Calu3 (cell line): ENCODE measurements around the gene BEAN1. TPM values are rescaled to one million over a fixed set of nuclear protein-coding genes. Genes with fewer than 3 reads are reported as not detected.

Experiments used
- BruUV-seq: library from RNA; stranded (reverse); fragments of 400-500 nt; replicated peaks from 2 replicates; lab custom pipeline; 2021; lab: Mats Ljungman, UMichigan
- CTCF ChIA-PET: fragments of 300-600 bp; sonication (Branson Sonifier 250); formaldehyde crosslinking; loops from one replicate; lab custom pipeline; 2022; ENCODE audit warnings: antibody characterized with exemption; lab: Charles Lee
- DNase-seq: peaks from one replicate; pipeline ENCODE4 v3.0.0; 2022
- H3K27ac Mint-ChIP-seq: one replicate; pipeline ENCODE4 v1.8.0; 2022; ENCODE audit warnings: mixed read lengths; ENCODE audit not compliant: unreplicated experiment
- H3K27me3 Mint-ChIP-seq: one replicate; pipeline ENCODE4 v1.8.0; 2022; ENCODE audit warnings: mixed read lengths; ENCODE audit not compliant: unreplicated experiment
- H3K36me3 Mint-ChIP-seq: one replicate; pipeline ENCODE4 v1.8.0; 2022; ENCODE audit warnings: mild to moderate bottlenecking, moderate library complexity, mixed read lengths; ENCODE audit not compliant: insufficient read depth, unreplicated experiment
- H3K4me1 Mint-ChIP-seq: one replicate; pipeline ENCODE4 v1.8.0; 2022; ENCODE audit warnings: mild to moderate bottlenecking, low read depth, mixed read lengths; ENCODE audit not compliant: unreplicated experiment
- H3K4me3 Mint-ChIP-seq: one replicate; pipeline ENCODE4 v1.8.0; 2022; ENCODE audit warnings: mild to moderate bottlenecking, low read depth, moderate library complexity, mixed read lengths; ENCODE audit not compliant: unreplicated experiment
- H3K9me3 Mint-ChIP-seq: one replicate; pipeline ENCODE4 v1.8.0; 2022; ENCODE audit warnings: low read depth, mixed read lengths; ENCODE audit not compliant: unreplicated experiment
- CTCF ChIP-seq: fragments of 200-600 bp; IDR thresholded peaks from one replicate; pipeline ENCODE4 v1.8.0; 2022; ENCODE audit warnings: antibody characterized with exemption; ENCODE audit not compliant: unreplicated experiment
- intact Hi-C: fragments of 100-400 bp; cut with micrococcal nuclease; formaldehyde crosslinking; loops from one replicate; pipeline ENCODE4 v1.10.0; 2022; ENCODE audit not compliant: unreplicated experiment
- total RNA-seq: library from RNA; stranded (reverse); gene quantifications from 2 replicates; pipeline ENCODE4 v1.2.3, GENCODE V29; 2022

BEAN1 gene
- total RNA-seq, 1 experiment from 2014 or later = 3.1 TPM

- TF ChIP-seq CTCF = no peak
- CTCF ChIA-PET = interaction anchor here (1.7 to 3.9 kb wide), 3 partner anchors 12 to 31 kb away, joined by 6 to 21 read pairs (median 20); partner anchors contain the start of gene CKLF
- no peak for DNase-seq
- intact Hi-C loops = no loop called here
- Mint-ChIP-seq H3K27ac (peak overlapping the region; percentile 96), H3K4me3 (peak overlapping the region; percentile 26), H3K27me3 (no peaks in the 10 kb centered on the region), H3K4me1 (peaks cover 59% of the 10 kb centered on the region), H3K36me3 (peaks cover 62% of the 10 kb centered on the region), H3K9me3 (no peaks in the 10 kb centered on the region)
- no TSS peak for BruUV-seq
These were observed 93.5 kb downstream of the BEAN1 start for GRCh38 chr16:66520406-66521170.

- Mint-ChIP-seq H3K36me3 (peaks cover 58% of the 10 kb centered on the region), H3K27me3 (no peaks in the 10 kb centered on the region), H3K27ac (peak overlapping the region; percentile 96), H3K4me1 (peaks cover 52% of the 10 kb centered on the region), H3K4me3 (peak overlapping the region; percentile 26), H3K9me3 (no peaks in the 10 kb centered on the region)
- TF ChIP-seq CTCF = no peak
- intact Hi-C loops = no loop called here
- DNase-seq = no peak
- CTCF ChIA-PET = interaction anchor here (0.9 to 3.9 kb wide), 6 partner anchors 10 to 114 kb away, joined by 4 to 21 read pairs (median 10); partner anchors contain the start of gene CKLF
- no TSS peak for BruUV-seq
These were observed 94.2 kb downstream of the BEAN1 start for GRCh38 chr16:66521252-66521713.

GRCh38 chr16:66521951-66522771, 95.1 kb downstream of the BEAN1 start:
- DNase-seq = peak; percentile 89
- intact Hi-C loops = no loop called here
- no peaks in the 10 kb centered on the region for H3K9me3 Mint-ChIP-seq
- no peak for TF ChIP-seq CTCF
- peaks cover 44% of the 10 kb centered on the region for H3K4me1 Mint-ChIP-seq
- H3K27me3 Mint-ChIP-seq = no peaks in the 10 kb centered on the region
- H3K36me3 Mint-ChIP-seq = peaks cover 49% of the 10 kb centered on the region
- H3K4me3 Mint-ChIP-seq = peak overlapping the region; percentile 47
- CTCF ChIA-PET = interaction anchor here (0.9 to 3.9 kb wide), 8 partner anchors 11 to 115 kb away, joined by 3 to 21 read pairs (median 6); partner anchors contain the start of gene CKLF
- peak overlapping the region; percentile 96 for H3K27ac Mint-ChIP-seq
- BruUV-seq = no TSS peak

GRCh38 chr16:66522816-66523590, 95.9 kb downstream of the BEAN1 start:
- H3K4me1 Mint-ChIP-seq = peaks cover 35% of the 10 kb centered on the region
- peak overlapping the region; percentile 96 for H3K27ac Mint-ChIP-seq
- H3K4me3 Mint-ChIP-seq = peak overlapping the region; percentile 47
- CTCF ChIA-PET = interaction anchor here (1.2 to 3.9 kb wide), 6 partner anchors 11 to 116 kb away, joined by 3 to 21 read pairs (median 10); partner anchors contain the start of gene CKLF
- TSS peak; percentile 93 for BruUV-seq
- TF ChIP-seq CTCF = no peak
- no peak for DNase-seq
- H3K9me3 Mint-ChIP-seq = no peaks in the 10 kb centered on the region
- H3K27me3 Mint-ChIP-seq = no peaks in the 10 kb centered on the region
- peaks cover 47% of the 10 kb centered on the region for H3K36me3 Mint-ChIP-seq
- intact Hi-C loops = no loop called here
